ENCODE data around the gene ST6GALNAC5.

ST6GALNAC5 gene

GRCh38 chr1:77015748-77016341 is 148.6 kb downstream of the ST6GALNAC5 start:
- no peak for DNase-seq

DNA sequence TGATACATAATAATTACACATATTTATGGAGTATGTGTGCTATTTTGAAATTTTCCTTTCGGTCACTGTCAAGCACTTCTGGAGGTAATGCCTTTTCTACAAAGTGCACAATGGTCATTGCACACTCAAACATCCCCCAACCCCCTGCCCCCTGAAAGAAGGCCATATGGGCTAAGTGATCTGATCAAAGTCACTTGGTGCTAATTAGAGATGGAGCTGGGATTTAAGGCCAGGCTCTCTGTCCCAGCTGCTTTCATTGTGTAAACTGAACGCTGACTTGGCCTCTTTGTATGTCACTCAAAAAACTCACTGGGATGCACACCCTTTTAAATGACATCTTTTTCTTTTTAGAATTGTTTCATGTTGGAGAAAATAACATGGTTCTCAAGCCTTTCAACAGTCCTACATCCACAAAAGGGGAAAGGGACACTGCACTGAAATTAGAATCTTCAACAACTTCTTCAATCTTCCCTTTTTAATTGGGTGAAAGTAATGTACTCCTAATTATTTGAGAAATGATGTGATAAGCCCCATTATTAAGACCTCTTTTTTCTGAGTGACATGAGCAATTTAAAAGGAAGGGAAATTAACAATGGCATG is 149.2 kb downstream of the ST6GALNAC5 start:
- no peak for DNase-seq

DNA sequence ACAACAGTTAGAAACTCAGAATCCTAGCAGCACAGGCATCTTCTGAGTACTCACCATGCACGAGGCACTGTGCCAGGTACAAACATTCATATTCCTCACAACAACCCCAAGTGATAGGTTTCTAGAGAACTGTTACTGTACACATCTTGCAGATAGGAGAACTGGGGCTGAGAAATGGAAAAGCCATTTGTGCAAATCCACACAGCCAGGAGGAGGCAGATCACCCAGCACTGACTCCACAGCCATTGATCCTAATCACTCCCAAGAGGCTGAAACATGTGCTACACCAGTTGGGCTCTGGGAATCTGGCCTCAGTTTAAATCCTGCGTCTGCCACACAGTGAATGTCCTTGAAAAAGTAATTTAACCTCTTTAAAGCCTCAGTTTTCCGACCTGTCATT is 151.0 kb downstream of the ST6GALNAC5 start:
- no peak for DNase-seq

DNA sequence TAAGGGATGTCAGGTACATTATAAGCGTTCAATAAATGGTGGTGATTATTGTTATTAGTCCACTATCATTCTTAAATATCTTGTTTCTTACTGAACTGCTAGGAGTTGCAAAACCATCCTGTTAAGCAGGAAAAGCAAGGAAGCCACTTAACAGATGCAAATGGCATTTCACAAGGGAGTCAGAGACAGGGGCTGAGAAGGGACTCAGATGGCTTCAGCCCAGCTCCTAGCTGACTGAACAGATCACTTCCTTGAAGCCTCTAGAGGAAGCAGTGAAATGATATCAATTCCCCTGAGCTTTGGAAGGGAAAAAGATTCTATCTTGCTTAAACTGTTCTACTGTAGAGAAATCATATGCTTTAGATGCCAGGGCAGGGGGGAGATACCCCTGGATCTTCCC is 151.5 kb downstream of the ST6GALNAC5 start:
- no peak for DNase-seq

DNA sequence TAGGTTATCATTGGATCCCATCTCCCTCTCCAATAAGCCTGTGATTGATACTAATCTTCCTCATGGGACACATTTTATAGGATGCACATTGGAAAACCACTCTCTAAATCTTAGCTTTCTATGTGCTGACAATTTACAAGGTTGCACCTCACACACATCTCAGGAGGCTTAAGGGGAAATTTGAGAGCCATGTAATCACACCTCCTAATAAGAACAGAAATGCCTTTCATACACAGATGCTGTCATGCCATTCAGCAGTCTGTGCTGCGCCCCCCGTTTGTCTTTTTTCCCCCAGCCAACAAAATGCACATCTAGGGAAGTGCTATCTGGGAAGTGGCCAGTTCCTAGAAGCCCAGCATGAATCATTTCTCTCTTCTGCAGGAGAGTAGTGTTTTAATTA is 154.5 kb downstream of the ST6GALNAC5 start:
- DNase-seq, result no peak

DNA sequence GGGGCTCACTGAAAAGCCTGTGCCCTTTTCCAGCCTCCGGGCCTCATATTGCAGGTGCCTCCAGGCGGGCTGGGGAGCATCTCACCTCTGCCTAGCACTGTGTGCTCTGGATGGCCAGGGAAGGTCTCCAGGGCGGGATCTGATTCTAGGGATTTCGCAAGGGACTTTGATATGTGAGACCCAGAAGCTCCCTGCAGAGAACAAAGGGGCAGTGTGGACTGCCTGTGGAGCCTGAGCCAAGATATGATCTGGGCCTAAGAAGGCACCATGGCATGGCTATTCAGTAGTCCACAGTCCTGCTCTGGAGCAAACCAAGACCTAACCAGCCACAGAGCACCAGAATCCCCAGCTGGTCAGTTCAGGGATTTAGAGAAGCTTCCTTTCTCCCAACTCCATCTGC is 157.2 kb downstream of the ST6GALNAC5 start:
- DNase-seq, result no peak

- no peak for DNase-seq
These were observed 158.3 kb downstream of the ST6GALNAC5 start for GRCh38 chr1:77025599-77025998.

DNA sequence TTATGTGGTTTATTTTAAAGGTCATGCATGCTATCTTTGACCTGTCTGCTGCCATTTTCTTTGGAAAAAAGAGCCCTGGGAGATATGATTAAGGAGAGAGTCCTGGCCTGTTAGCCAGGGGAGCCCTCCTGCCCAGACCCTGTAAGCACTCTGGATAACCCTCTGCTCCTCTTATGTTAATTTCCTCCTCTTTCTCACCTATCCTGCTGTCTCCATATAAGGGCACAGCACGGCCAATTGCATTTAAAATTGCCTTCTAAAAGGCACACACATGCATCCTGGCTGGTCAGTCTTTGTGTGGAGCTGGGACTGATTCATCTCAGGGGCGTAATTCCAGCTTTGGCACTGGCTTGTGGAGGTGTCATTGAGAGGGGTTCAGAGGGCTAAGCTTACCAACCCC is 158.9 kb downstream of the ST6GALNAC5 start:
- no peak for DNase-seq

DNA sequence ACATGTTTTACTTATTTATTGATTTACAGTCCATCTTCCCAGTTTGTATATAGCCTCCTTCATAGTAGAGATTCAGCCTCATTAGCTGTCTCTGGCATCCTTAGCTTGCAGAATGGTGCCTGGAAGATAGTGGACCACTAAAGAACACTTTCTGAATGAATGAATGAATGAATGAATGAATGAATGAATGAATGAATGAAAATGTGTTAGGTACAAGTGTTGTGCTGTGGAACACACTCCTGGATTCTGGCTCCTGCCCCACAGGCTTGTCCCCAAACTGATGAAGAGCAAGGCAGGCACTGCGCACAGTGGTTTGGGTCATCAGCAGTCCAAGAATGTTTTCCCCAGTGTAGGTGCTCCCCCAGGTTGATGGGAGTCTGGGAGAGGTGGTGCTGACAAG is 159.4 kb downstream of the ST6GALNAC5 start:
- DNase-seq, result no peak

DNA sequence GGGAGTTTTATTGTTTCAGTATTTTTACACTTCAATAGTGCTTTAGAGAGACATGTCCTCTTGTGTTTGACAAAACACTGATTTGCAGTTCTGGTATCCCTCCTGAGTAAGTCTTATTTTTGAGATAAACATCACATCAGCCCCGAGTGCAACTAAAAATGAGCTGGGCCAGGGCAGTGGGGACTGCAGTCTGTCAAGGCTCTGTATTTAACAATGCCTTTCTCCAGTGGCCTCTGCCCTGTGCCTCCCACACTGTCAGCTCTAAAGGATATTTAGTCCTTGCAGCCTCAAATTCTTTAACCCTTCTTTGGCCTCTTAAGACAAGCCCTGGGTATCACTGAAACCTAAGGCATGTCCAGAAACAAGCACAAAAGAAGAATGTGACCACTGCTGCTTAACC is 160.6 kb downstream of the ST6GALNAC5 start:
- no peak for DNase-seq

- no peak for DNase-seq
These were observed 163.3 kb downstream of the ST6GALNAC5 start for GRCh38 chr1:77030401-77031105.

GRCh38 chr1:77031106-77031662 is 163.9 kb downstream of the ST6GALNAC5 start:
- DNase-seq, result peak; percentile 28

- peak; percentile 3 for DNase-seq
These were observed 169.3 kb downstream of the ST6GALNAC5 start for GRCh38 chr1:77036560-77036959.

DNA sequence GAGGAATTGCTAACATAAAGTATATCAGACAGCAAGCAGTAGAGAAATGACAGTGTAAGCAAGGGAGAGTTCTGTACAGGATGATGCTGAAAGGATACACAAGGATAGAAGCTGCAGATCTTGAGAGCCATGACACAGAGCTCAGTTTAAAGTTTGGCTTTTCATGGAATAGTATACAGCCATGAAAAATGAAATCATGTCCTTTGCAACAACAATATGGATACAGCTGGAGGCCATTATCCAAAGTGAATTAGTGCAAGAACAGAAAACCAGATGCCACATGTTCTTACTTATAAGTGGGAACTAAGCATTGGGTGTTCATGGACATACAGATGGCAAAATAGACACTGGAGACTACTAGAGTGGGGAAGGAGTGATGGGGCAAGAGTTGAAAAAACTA is 169.8 kb downstream of the ST6GALNAC5 start:
- DNase-seq, result no peak

GRCh38 chr1:77038000-77038399 is 170.7 kb downstream of the ST6GALNAC5 start:
- DNase-seq, result no peak

- no peak for DNase-seq
These were observed 171.8 kb downstream of the ST6GALNAC5 start for GRCh38 chr1:77039111-77039510.

GRCh38 chr1:77039739-77040138 is 172.5 kb downstream of the ST6GALNAC5 start:
- peak; percentile 78 for DNase-seq

- DNase-seq, result no peak
These were observed 173.5 kb downstream of the ST6GALNAC5 start for GRCh38 chr1:77040826-77041225.

- peak; percentile 10 for DNase-seq
These were observed 177.0 kb downstream of the ST6GALNAC5 start for GRCh38 chr1:77044133-77044849.

DNA sequence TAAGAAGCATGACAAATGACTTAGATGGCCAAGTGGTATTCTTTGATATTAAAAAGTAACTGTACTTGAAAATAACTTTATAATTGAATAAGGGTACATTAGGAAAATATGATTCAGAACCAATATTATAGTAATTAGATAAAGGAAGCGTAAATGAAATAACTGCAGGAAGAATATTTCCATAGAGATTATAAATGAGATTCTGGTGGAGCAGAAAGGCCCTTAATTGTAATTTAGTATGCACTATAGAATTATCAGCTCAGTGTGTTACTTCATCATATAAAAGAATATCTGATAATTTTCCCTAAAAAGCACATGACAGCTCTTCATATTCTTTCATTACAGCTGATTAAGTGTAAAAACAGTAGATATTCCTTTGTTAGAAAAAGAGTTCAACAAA is 180.3 kb downstream of the ST6GALNAC5 start:
- DNase-seq, result no peak

- DNase-seq, result no peak
These were observed 180.8 kb downstream of the ST6GALNAC5 start for GRCh38 chr1:77047978-77048614.

DNA sequence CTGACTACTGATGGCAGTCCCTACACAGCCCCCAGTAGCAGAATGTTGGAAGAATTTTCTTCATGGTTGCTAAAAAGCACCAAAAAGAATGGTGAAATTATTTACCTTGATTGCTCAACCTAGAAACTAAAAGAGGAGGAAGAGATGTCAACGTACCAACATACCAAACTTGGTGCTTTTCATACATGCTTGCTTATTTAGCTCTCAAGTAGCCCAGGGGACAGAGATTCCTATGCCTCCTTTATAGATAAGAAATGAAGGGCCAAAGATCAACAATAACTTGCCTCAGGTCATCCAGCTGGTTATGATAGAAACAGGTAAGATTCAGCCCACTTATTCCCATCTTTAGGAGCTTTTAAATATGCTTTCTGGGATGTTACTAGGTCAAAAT is 181.3 kb downstream of the ST6GALNAC5 start:
- DNase-seq, result no peak

DNA sequence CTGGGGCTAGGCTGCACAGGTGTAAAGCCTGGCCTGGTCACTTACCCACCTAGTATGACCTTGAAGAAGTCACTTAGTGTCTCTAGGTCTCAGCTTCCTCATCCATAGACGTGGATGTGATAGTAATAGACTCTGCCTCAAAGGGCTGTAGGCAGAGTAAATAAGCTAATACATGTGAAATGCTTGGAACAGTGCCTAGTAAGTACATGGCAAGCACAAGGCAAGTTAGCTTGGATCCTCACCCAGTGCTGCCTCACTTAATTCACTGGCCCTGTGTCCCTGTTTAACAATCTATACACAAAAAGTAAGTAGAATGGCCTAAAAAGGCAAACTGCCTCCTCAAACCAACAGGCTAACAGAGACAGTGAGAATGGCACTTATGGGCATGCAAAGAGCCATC is 184.1 kb downstream of the ST6GALNAC5 start:
- no peak for DNase-seq

Measured in kidney glomerular epithelial cell (primary cell).